Stomach (tissue), 4 donors: ENCODE results near the gene RBBP8NL.

Experiments used
- EP300 ChIP-seq: sonication (generic); formaldehyde crosslinking; IDR thresholded peaks from one replicate; pipeline ENCODE4 v1.6.1; 2017; ENCODE audit warnings: antibody characterized with exemption
- POLR2A ChIP-seq, 4 donors: fragments of 450-650 bp; IDR thresholded peaks; one replicate each; pipeline ENCODE4 v1.6.1; 2016; ENCODE audit warnings: antibody characterized with exemption in 4 of 4, control low read depth in 2 of 4, mild to moderate bottlenecking in 1 of 4, moderate library complexity in 1 of 4
- TF ChIP-seq, protein P1 (sequence below), 7 experiments: fragments of 450-650 bp in 4 of 7; fragments of 200-600 bp in 3 of 7; sonication (generic) in 3 of 7; IDR thresholded peaks; one replicate each; pipeline ENCODE4 v1.5.1; 2016 to 2019; ENCODE audit warnings: antibody characterized with exemption in 7 of 7, control low read depth in 2 of 7, mild to moderate bottlenecking in 1 of 7

DNA sequence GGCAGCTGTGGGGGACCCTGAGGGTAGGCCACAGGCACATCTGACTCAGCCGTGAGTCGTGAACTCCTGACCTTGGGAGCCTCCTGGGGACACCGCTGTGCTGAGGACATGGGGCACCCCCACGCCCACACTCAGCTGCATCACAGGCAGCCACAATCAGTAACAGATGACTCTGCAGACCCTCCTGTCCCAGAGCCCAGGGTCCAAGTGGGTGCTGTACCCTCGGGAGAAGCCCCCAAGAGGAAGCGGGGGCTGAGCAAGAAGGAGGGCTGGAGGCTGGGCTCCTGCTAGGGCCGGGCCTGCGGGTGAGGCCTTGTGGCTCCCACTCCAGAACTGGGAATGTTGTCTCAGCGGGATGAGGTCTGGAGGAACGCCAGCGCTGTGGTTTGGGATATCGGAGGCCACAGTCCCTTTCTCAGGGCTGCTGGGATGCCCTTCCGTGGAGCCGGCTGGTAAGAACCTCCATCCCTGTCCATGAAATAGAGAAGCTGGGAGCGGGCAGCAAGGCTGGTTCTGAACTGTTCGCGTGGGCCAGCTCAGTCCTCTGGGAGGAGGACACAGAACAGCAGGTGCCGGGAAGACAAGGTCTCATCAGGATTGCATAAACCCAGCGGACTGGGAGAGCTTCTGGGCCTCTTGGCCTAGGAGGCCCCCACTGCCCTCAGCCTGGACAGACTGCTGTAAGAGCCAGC lies 57.1 kb downstream of the RBBP8NL start:
- TF ChIP-seq POLR2A (IDR thresholded peaks at IDR 0.05) (no peak), EP300 (no peak)
- TF ChIP-seq, protein P1, sequence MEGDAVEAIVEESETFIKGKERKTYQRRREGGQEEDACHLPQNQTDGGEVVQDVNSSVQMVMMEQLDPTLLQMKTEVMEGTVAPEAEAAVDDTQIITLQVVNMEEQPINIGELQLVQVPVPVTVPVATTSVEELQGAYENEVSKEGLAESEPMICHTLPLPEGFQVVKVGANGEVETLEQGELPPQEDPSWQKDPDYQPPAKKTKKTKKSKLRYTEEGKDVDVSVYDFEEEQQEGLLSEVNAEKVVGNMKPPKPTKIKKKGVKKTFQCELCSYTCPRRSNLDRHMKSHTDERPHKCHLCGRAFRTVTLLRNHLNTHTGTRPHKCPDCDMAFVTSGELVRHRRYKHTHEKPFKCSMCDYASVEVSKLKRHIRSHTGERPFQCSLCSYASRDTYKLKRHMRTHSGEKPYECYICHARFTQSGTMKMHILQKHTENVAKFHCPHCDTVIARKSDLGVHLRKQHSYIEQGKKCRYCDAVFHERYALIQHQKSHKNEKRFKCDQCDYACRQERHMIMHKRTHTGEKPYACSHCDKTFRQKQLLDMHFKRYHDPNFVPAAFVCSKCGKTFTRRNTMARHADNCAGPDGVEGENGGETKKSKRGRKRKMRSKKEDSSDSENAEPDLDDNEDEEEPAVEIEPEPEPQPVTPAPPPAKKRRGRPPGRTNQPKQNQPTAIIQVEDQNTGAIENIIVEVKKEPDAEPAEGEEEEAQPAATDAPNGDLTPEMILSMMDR (IDR thresholded peaks at IDR 0.05), result no peak
